Measurements from ENCODE around the gene DGKE.

DGKE gene

DNA sequence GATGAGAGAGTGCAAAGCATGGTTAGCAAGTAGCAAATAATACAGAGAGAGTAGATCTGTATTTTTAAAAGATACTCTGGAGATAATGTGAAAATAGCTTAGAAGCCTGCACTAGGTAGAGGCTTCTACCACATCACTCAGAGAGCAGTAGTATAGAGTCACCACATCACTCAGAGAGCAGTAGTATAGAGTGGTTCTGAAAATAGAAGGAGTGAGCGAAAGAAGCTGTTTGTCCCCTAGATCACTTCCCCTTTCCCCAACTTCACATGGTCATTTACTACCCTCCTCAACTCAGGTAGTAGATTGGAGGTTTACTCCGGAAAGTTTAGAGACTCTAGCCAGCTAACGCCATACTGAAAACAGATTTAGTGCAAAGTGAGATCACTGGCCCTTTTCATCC is 17.1 kb downstream of the DGKE start:
- DNase-seq = no peak

DNA sequence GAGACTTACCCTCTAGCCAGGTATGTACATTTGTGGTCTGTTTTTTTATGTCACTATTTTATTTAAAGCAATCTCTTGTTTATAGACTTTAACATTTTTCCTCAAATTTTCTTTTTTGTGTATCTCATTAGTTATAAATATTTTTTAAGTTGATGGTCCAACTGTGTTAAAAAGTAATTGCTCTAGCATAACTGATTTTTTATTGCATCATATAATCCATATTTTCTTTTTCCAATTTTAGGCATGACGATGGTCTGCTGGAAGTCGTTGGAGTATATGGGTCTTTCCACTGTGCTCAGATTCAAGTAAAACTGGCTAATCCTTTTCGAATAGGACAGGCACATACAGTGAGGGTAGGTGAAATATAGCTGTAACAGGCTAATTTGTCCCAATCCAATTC is 27.9 kb downstream of the DGKE start:
- no peak for DNase-seq

DNA sequence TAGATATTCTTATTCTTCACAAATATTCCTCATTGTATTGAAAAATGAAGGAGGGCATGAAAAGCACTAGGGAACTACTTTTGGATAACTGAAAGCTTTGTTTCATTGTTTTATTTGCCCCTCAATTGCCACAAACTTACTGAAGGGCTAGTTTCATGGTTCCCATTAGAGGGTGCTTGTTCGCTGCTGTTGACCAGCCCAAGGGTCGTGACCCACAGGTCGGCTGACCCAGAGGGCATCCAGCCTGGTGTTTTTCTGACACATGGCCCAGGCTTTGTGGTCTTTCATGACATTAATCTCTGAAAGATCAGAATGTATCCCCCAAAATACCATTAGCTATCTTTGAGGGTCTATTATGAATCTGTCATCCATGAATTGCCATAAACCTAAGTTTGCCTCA is 30.0 kb downstream of the DGKE start:
- no peak for DNase-seq

DNA sequence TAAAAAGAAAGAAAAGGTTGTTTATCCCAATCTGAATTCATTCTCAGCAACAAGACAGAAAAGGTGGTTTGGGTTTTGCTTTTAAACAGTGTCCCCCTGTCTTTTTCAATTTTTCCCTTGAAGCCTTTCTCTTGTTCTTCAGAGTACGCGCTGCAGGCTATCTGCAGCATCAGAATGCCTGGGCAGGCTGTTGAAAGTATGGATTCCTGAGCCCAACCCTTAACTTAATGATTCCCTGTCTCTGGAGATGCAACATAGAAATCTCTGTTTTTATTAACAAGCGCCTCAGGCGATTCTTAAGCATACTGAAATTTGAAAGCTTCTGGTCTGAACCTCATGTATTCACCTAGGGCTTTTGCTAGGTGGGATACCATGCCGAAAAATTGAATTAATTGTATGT is 32.1 kb downstream of the DGKE start:
- no peak for DNase-seq

GRCh38 chr17:56866496-56866895 is 32.5 kb downstream of the DGKE start:
- no peak for DNase-seq

GRCh38 chr17:56867948-56868376 is 34.0 kb downstream of the DGKE start:
- DNase-seq = no peak

- DNase-seq = no peak
Measured at GRCh38 chr17:56868716-56869115, 34.8 kb downstream of the DGKE start.

- DNase-seq = no peak
Measured at GRCh38 chr17:56870081-56870651, 36.2 kb downstream of the DGKE start.

DNA sequence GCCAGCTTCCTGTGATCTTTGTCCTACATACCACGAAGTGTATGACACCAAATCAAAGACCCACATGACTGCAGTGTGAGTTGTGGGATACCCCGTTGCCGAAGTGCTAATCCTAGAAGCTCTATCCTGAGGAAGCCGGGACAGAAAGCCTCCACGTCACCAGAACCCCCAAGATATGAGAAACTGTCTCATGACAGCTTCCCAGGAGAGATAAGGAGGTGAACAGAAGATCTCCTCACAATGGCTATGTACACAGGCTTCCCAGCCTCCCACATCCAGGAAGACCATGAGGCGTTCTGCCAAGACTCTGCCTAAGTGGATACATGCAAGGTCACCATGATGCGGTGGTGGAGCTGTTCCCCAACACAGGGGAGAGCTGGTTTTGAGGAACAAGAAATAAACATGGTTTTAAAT is 42.8 kb downstream of the DGKE start:
- DNase-seq = no peak

DNA sequence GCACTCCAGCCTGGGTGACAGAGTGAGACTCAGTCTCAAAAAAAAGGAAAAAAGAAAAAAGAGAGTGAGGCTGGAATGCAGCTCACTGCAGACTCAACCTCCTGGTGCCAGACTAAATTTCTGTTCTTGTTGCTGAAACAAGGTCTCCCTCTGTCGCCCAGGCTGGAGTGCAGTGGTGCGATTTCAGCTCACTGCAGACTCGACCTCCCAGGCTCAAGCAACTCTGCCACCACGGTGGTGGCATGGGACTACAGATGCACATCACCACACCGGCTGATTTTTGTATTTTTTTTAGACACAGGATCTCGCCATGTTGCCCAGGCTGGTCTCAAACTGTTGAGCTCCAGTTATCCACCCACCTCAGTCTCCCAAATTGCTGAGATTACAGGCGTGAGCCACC is 45.3 kb downstream of the DGKE start:
- no peak for DNase-seq

GRCh38 chr17:56880133-56880532 is 46.2 kb downstream of the DGKE start:
- no peak for DNase-seq

GRCh38 chr17:56880571-56880970 is 46.6 kb downstream of the DGKE start:
- DNase-seq = no peak

GRCh38 chr17:56881685-56882295 is 47.8 kb downstream of the DGKE start:
- DNase-seq = no peak

- DNase-seq = no peak
Measured at GRCh38 chr17:56883616-56884015, 49.7 kb downstream of the DGKE start.

DNA sequence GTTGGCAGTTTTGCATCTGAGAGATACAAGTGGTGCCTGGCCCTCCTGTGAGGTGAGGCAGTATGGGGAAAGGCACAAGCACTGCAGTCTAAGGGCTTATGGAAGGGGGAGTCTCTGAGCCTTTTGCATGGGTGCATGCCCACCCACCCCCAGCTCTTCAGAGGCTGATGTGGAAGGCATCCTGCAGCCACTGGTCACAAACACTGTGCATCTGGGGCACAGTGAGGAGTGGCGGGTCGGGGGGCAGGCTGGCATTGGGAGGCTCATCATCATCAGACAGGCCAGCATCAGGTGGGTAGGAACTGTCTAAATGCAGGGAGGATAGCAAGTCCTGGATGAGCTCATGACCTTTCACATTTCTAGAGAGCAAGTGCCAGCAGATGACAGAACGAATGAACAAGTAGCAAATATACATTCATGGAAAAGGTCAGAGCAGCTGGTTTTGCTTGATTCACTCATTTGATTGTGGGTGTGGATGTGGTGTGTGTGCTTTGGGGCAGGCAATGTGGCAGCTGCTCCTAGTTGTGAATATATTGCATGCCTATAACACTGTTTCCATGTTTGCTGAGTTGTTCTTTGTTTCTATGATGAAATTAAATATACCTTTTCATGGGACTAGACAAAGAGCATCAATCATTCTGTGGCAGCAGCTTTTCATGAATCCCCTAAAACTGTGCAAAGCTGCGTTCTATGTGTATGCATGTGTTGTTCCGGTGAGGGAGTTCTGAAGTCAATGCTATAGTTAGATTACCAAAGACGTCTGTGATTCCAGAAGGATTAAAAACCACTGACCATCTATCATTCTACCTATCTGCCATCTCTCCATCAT is 50.7 kb downstream of the DGKE start:
- no peak for DNase-seq

DNA sequence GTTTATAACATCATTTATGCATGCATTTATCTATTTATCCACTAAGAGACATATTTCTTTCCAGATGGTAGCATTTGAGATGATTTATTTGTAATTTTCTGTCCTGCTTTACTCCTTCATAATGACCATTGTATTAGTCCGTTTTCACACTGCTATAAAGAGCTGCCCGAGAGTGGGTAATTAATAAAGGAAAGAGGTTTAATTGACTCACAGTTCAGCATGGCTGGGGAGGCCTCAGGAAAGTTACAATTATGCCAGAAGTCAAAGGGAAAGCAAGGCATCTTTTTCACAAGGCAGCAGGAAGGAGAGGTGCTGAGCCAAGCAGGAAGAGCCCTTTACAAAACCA is 51.3 kb downstream of the DGKE start:
- DNase-seq = no peak

DNA sequence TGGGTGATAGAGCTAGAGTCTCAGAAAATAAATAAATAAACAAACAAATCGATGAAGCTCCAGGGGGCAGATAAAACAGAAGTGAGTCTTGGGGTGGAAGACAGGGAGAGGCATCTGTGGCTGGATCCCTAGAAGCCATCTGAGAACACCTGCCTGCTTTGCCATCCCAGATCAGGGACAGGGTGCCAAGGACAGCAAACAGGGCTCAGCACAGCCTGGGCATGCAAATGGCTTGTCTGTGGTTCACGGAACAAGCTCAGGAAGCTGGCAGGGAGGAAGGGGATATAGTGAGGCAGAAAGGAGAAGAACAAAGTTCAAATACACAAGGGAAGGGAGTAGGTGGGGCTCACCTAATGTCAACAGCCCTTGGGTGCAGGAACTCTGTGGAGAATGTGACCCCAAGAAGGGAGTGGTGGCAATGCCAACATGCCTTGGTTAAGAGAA is 52.4 kb downstream of the DGKE start:
- no peak for DNase-seq

DNA sequence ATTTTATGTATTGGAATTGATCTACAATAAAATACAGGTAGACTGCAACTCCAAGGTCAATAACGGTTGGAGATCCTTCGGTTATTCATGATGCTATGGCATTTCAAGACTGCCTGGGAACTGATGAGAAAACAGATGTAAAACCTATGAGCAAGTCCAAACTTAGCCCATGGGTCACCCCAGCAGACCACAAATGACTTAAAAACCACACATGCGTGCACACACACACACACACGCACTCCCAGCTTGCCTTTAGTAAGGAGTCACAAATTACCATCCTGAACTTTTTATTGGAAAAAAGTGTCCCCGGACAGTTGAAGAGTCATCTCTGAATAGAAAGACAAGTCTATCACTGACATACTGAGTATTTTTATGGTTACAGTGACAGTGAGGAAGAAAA is 53.2 kb downstream of the DGKE start:
- DNase-seq = no peak

- DNase-seq = no peak
Measured at GRCh38 chr17:56887552-56888467, 53.9 kb downstream of the DGKE start.

DNA sequence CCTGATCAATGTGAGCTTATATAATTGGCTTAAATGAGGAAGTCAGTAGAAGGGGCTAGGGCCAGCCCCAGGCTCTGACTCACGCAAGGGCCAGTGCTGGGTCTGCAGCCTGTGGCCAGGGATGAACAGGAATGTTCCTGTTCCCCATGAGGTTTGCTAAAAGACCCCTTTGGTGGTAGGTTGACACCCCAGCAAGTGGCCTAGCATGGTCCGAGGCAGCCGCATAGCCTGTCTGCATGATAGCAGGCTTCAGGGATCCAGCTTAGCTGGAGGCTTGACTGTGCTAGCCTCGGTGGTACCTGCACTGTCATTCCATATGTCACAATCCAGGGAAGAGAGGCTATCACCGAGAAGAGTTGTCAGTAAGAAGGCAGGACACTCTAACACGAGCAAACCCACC is 56.4 kb downstream of the DGKE start:
- DNase-seq = no peak

- DNase-seq = no peak
Measured at GRCh38 chr17:56890906-56891674, 57.1 kb downstream of the DGKE start.

GRCh38 chr17:56891751-56892150 is 57.8 kb downstream of the DGKE start:
- DNase-seq = peak; percentile 43

All from effector CD8-positive, alpha-beta T cell (primary cell).